Right ventricle myocardium superior (tissue), 1 donor: ENCODE measurements around the gene KRTAP10-2. TPM values are rescaled to one million over a fixed set of nuclear protein-coding genes. Genes with fewer than 3 reads are reported as not detected.
"Not testable (repeated sequence)": the region's sequence is repeated elsewhere in the genome, so short reads cannot be mapped to it uniquely, and the experiment has no call there.

Experiments
- ATAC-seq: fragments of 200-7000 bp; cut with Tn5 transposase; one replicate; pipeline ENCODE4 v1.9.1; 2020; ENCODE audit warnings: mild to moderate bottlenecking; ENCODE audit not compliant: poor library complexity
- DNase-seq: peaks from one replicate; pipeline ENCODE4 v3.0.0-alpha.2; 2020
- intact Hi-C: fragments of 100-400 bp; cut with DNase I; formaldehyde crosslinking; loops from one replicate; pipeline ENCODE4 v1.11.2; 2022
- total RNA-seq: library from RNA; stranded (reverse); fragmentation: NEBNext Ultra II Directional; extraction: Animal tissue kit (Norgen Biotek cat#: 25700); gene quantifications from one replicate; pipeline ENCODE4 v1.2.1, GENCODE V29; 2021
- donor health status: DM: no; HTN: yes; CAD: no; lungs with severe emphysema.

The KRTAP10-2 gene
- total RNA-seq, 1 donor from 2014 or later = not detected

DNA sequence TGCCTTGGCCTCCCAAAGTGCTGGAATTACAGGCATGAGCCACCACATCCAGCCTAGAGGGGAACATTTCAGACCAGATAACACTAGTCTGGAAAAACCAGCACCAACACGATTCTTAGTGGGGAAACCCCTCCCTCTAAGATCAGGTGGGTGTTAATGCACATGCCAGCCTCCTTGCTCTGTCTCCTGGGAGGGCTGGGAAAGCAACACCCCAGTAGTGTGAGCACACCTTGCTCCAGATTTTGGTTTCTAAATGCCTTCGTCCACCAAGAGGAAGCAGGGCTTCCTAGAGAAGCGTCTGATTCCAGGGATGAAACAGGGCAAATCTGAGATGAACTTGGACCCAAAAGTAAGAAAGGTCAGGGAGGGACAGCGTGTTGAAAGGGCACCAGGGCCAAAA lies 20.0 kb upstream of the KRTAP10-2 start:
- intact Hi-C loops = no loop called here
- DNase-seq (no peak), ATAC-seq (no peak)

- ATAC-seq (no peak), DNase-seq (no peak)
- intact Hi-C loops = no loop called here
Observed at GRCh38 chr21:44569861-44570517, 18.7 kb upstream of the KRTAP10-2 start.

- intact Hi-C loops = no loop called here
- ATAC-seq (no peak), DNase-seq (no peak)
Observed at GRCh38 chr21:44568667-44569556, 17.6 kb upstream of the KRTAP10-2 start.

- intact Hi-C loops = no loop called here
- DNase-seq = no peak
- no peak for ATAC-seq
Observed at GRCh38 chr21:44568261-44568660, 17.0 kb upstream of the KRTAP10-2 start.

GRCh38 chr21:44567481-44568171 lies 16.3 kb upstream of the KRTAP10-2 start:
- intact Hi-C loops = no loop called here
- no peak for DNase-seq
- ATAC-seq = no peak

GRCh38 chr21:44566403-44566802 lies 15.1 kb upstream of the KRTAP10-2 start:
- intact Hi-C loops = no loop called here
- ATAC-seq (no peak), DNase-seq (no peak)

DNA sequence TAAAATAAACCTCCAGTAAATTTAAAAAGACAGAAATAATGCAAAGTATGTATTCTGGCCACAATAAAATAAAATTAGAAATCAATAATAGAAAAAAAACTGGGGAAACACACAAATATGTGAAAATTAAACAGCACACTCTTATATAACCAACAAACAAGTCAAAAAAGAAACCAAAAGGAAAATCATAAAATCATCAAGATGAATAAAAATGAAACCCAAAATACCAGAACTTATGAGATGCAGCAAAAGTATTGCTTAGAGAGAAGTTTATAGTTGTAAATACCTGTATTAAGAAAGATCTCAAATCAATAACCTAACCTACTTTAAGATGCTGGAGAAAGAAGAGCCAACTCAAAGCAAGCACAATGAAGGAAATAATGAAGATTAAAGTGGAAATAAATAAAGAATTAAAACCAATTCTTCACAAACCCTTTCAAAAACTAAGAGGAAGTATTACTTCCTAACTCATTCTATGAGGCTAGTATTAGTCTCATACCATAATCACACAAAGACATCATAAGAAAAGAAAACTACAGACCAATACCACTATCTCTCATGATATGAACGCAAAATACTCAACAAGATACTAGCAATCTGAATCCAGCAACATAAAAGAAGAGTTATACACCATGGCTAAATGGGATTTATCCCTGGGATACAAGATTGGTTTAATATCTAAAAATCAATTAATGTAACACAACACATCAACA lies 13.7 kb upstream of the KRTAP10-2 start:
- no peak for DNase-seq
- intact Hi-C loops = no loop called here

GRCh38 chr21:44564099-44564498 lies 12.8 kb upstream of the KRTAP10-2 start:
- intact Hi-C loops = no loop called here
- DNase-seq (no peak), ATAC-seq (no peak)

More for the DNA sequence above, 13.7 kb upstream of the KRTAP10-2 start:
- ATAC-seq = no peak

GRCh38 chr21:44558695-44559094 lies 7.4 kb upstream of the KRTAP10-2 start, which contains the start of gene KRTAP10-3:
Gene KRTAP10-3 (minus strand): TSS chr21:44558795. CDS start chr21:44558715, 80 bp downstream.
- intact Hi-C loops = no loop called here

DNA sequence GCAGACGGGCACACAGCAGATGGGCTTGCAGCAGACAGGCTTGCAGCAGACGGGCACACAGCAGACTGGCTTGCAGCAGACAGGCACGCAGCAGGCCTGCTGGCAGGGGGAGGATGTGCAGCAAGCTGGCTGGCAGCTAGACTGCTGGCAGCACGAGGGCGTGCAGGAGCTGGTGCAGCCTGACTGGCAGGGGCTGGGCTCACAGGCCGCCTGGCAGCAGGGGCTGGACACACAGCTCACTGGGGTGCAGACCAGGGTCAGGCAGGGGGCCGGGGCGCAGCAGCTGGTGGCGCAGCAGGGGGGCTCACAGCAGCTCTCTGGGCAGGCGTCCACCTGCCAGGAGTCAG lies 7.0 kb upstream of the KRTAP10-2 start:
- intact Hi-C loops, DNase-seq, ATAC-seq: not testable (repeated sequence)

More at GRCh38 chr21:44558695-44559094, 7.4 kb upstream of the KRTAP10-2 start, which contains the start of gene KRTAP10-3:
- DNase-seq = no peak
- ATAC-seq = no peak

DNA sequence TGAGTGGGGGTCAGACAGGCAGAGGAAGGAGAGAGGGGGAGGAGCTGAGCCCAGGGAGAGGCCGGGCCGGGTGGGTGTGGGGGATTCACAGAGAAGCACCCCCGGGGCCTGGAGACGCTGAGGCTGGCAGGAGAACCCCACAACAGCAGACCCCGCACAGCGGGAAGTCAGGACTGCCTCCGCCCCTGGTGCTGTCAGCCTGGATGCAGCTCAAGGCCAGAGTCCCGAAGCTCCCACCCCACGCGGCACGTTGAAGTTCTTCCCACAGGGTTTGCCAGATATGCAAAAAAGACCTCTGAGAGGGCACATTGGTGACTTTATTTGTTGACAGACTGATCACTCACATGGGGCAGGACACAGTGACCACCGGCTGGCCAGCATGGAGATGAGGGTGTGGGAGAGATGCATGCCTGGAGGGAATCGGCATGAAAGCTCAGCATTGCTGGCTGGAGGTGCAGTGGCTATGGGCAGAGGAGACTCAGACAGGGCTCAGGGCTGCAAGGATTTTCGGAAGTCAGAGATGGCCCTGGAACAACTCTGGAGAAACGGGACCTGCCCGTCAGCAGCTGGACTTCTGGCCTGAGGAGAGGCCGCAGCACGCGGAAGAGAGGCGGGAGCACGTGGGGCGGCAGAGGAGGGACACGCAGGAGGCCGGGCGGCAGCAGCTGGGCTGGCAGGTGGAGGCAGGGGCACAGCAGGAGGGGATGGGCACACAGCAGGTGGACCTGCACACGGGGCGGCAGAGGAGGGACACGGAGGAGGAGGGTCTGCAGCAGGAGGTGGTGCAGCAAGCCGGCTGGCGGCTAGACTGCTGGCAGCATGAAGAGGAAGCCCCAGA lies 6.4 kb upstream of the KRTAP10-2 start:
- intact Hi-C loops = no loop called here
- ATAC-seq = no peak
- DNase-seq = no peak

- no peak for ATAC-seq
- intact Hi-C loops = no loop called here
- no peak for DNase-seq
Observed at GRCh38 chr21:44556879-44557278, 5.6 kb upstream of the KRTAP10-2 start.

DNA sequence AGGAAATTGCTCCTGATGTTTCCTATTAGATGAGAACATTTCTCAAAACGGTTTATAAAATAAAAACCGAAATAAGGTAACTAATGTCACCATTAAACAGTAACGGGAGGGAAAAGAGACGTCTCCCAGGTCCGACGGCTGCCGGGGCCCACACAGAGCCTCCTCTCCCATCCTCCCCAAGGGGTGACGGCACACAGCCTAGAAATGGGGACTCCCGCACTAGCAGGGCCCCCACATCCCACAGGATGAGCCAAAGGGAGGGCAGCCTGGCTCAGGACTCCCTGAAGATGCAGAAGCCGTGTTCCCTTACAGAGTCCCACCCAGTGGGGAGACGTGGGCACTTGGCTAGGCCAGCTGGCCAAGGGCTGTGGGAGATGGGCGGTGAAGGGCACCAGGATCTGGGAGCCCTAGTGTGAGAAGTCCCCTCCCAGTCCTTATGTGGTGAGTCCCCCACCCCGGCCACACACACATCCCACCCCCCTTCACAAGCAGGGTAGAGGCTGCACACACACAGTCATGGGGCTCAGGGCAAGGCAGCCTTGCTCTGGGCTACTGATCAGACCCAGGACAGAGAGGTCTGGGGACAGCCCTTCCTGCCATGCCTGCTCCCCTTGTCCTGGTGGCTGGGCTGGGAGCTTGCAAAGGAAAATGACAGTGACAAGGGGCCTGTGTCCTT lies 4.0 kb upstream of the KRTAP10-2 start:
- DNase-seq (no peak), ATAC-seq (no peak)
- intact Hi-C loops = no loop called here

- DNase-seq (no peak), ATAC-seq (no peak)
- intact Hi-C loops = no loop called here
Observed at GRCh38 chr21:44552681-44553080, 1.4 kb upstream of the KRTAP10-2 start.

- intact Hi-C loops = no loop called here
- DNase-seq = no peak
- no peak for ATAC-seq
Observed at GRCh38 chr21:44552136-44552535, 831 bp upstream of the KRTAP10-2 start.

GRCh38 chr21:44550807-44551206 lies 498 bp downstream of the KRTAP10-2 start:
- intact Hi-C loops = no loop called here
- DNase-seq (no peak), ATAC-seq (no peak)

- DNase-seq, intact Hi-C loops, ATAC-seq: not testable (repeated sequence)
Observed at GRCh38 chr21:44550285-44550684, 1.0 kb downstream of the KRTAP10-2 start.
